GM11168 (cell line): ENCODE data around the gene SLC22A23.

Experiments
- in situ Hi-C: fragments of 300-500 bp; cut with MboI; formaldehyde crosslinking; loops from one replicate; pipeline ENCODE4 v1.12.0; 2022; ENCODE audit warnings: low sequenced_read_pairs; ENCODE audit not compliant: unreplicated experiment

SLC22A23 gene

DNA sequence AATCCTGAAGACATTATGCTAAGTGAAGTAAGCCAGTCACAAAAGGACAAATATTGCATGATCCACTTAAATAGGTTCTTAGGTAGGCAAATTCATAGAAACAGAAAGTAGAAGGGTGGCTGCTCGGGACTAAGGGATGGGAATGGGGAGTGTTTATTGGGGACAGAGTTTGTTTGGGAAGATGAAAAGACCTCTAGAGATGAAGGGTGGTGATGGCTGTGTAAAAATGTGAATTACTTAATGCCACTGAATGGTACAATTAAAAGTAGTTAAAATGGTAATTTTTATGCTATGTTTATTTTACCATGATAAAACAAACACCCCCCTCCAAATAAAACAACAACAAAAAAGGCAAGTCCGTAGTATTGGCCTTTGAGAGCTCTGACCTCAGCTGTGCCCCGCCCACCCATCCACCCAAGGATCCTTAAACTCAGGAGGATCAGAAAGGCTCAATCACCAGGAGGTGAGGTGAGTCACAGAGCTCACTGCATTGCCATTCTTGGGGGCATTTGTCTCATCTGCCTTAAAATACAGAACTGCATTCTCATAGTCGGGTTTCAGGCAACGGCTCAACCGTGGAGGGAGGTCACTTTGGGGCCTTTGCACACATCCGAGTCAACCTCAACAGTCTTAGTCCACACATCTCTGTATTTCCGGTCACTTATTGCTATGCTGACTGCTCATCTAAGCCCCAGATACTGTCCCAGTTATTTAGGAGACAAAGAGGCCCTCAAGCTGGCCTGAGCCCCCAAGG is 96.7 kb downstream of the SLC22A23 start:
- in situ Hi-C loops, result no loop called here

DNA sequence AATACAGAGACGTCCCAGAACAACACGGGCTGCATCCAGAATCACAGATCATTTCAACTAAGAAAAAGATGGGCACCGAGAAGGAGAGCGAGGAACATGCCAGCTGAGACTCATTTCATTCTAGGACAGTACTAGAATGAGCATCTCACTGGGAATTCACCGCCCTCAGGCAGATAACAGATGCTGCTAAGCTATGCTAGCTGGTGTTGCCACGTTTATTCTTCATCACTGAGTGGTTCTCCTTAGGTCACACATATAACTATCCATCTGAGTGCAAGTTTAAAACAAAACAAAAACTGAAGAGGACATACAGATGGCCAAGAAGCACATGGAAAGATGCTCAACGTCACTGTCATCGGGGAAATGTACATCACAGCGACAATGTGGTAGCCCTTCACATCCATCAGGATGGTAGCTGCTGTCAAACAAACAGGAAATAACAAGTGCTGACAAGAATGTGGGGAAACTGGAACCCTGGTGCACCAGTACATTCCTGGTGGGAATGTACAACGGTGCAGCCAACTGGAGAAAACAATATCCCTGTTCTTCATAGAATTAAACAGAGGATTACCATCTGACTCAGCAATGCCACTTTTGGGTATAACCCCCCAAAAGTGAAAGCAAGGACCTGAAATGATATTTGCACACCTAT is 97.6 kb downstream of the SLC22A23 start:
- in situ Hi-C loops, result no loop called here

DNA sequence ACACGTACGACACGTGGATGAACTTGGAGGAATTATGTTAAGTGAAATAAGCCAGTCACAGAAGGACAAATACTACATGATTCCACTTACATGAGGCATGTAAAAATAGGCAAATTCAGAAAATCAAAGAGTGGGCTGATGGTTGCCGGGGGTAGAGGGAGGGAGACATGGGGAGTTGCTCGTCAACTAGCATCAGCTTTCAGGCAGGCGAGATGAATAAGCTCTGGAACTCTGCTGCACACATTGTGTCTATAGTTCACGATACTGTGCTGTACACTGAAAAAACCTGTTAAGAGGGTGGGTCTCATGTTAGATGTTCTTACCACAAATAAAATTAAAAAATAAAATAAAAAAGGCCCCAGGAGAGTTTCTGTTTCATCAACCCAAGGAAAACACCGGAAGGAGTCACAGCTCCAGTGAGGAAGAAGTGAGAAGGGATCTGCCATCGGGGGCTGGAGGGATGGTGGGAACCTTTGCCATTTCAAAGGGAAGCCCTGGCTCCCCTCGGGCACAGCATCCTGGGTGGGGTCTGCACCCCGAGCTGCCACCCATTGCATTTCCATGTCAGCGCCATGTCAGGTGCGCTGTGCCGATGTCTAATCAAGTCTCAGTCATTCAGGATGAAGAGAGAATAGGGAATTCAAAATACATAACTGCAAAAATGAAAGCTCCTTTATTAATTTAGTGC is 98.3 kb downstream of the SLC22A23 start:
- in situ Hi-C loops, result no loop called here

DNA sequence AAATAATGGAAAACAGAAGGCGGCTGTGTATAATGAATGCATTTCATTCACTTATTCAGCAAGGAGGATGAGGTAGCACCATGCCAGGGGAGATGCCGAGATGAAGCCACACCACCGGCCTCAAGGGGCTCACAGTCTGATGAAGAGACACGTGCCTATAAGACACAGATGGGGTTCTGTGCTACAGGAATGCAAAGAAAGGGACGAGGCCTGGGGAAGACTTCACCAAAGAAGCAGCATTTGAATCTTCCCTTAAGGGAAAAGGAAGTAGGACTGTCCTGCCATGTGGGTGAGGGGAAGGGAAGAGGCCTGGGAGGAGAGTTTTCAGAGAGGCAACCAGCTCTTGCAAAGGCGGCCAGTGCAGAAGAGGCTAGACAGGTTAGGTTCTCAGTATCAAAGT is 99.2 kb downstream of the SLC22A23 start:
- in situ Hi-C loops, result no loop called here

DNA sequence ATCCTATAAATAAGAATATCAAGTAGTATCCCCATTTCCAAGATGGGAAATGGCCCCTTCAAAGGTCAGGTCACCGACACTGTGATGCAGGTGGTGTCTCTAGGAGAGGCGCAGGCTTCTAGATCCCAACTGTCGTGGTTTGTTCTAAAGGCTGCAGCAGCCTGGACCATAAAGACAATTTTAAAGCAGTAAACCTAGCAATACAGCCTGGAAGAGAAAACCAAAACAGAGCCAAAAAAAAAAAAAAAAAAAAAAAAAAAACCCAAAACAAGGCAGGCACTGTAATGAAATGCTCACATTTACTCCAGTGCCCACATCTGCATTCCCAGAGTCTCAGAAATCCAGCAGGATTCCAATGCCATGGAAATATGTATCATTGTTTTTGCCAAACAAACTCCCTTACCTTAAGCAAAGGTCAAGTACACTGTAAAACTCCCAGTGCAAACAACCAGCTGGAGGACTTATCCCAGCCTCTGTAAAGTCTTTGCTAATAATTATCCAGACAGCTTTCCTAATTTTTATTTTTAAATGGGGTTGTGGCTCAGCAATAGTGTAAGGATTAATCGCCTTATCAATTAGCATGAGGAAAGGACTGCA is 99.9 kb downstream of the SLC22A23 start:
- in situ Hi-C loops, result no loop called here

DNA sequence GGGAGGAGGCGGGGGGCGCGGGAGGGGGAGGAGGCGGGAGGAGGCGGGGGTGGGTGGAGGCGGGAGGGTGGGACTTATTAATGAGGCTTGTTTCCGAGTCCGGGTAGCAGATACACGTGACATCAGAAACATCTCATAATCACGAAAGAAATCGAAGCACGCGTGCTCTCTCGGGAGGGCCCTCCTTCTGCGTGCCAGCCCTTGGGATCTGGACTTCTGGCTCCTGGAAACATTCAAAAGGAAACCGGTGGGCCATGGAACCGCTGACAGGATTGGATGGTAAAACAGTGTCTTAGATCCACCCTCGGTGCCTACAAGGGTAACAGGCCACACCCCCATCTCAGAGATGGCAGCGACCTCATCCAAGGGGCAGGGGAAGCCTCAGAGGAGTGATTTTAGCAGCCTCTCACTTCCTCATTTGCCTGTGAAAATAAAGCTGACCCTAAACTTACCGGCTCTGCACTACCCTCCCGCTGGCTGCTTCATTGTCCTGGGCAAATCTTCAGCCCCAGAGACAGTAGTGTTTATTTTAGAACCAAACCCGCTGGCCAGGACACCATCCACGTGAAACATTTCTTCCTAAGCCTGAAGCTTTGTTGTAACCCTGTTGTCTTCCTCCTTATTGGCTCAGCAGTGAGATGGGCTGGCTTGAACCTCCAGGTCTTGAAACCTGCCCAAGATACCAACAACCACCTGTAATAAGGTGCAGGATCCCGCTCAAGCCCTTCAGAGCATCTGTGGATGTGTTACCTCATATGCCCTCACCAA is 100.6 kb downstream of the SLC22A23 start:
- in situ Hi-C loops, result no loop called here

DNA sequence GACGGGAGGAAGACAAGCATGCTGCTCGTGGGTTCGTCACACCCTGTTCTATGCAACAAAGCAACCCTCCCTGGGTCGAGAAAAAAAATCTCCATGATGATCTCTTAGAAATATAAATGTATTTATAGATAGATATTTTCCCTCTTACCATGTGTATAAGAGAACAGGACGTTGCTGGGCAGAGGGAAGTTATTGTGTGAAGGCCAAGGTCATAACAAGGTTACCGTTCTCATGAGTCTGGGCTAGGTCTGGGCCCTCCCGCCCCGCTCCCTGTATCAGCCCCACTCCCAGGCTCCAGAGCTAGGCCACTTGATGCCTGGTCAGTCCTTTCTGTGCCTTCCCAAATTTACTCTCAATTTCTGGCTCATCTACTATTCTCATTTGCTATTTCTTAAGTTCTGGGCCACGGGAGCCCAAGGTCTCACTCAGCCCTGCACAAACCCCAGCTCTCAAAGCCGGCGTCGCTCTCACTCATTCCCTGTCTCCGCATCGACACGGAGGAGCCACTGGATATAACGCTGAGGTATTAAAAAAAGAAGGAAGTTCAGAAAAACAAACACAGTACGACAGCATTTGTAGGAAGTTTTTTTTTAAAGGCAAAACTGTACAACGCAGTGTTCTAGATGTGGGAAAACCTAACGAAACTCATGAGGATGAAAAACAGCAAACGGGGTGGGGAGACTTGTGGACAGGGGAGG is 101.3 kb downstream of the SLC22A23 start:
- in situ Hi-C loops, result no loop called here

DNA sequence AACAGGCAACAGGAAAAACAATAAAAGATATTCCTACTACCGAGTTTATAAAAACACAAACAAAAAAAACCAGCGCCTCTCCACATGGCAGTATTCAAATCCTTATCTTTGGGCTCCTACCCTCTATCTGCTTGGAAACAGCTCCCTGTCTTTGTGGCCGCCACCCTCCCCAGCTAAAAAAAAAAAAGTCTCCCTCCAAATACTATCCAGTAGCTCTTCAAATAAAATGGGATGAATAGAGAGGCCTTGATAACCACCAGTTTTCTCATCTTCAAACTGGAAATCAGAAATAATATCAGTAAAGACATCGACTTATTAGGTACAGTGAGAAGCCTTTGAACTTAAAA is 101.9 kb downstream of the SLC22A23 start:
- in situ Hi-C loops, result no loop called here

DNA sequence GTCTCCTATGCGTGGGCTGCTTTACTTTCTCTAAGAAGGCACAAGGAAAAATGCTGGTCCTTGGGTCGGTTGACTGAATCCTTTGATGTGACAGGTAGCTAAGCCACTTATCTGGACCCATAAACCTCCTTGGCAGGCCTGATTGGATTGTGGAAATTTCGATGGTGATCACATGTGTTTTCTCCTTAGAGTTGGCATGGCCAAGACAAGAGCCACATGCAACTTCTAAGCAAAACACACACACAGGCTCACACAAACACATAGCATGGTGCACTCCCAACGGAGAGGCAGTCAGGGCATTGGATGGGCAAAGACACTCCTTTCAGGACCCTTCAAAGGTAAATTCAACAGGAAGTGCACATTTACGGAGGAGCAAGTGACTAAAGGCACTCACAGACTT is 102.9 kb downstream of the SLC22A23 start:
- in situ Hi-C loops, result no loop called here

DNA sequence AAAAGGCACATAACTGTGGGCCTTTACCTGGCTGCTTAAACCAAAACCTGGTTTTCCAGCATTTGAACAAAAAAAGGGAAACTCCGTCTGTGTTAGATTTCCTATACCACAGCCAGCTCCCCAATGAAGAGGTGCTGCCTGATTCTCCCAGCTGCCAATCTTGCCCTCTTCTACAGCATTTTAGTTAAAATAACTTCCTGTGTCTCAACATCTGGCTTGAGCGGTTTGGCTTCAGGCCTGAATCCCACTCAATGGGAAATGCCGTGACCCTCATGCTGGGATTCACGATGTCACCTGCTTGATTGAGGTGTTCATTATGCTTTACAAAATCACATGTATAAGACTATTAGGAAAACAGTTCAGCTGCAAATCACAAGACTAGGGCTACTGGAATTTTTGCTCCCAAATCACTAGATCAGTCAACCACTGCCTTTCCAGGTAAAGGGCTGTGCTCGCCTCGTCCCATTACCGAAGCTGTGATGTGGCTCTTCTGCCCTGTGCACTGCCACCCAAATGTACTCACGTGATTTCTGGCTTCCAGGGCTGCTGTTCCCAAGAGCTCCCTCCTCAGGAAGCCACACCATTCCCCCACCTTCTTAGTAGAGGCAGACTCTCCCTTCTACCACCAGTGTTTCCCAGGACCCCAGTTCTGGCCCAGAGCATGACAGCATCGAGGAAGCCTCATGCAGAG is 103.5 kb downstream of the SLC22A23 start:
- in situ Hi-C loops, result no loop called here

DNA sequence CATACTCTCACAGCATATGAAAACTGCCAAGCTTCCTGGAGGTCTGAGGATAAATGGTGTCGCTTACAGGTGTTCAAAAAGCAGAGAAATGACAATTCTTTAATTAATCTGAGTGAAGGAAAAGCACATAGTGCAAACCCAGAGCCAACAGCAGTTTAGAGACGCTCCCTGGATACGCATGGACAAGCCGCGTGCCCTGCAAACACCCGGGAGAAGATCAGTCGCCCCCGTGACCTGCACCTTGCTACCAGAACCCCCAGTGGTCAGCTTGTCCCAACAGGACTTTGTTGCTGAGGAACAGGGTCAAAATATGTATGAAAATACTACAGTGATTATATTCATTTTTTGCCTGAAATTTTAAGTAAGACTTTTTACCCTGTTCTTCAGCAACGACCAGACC is 104.2 kb downstream of the SLC22A23 start:
- in situ Hi-C loops, result no loop called here

DNA sequence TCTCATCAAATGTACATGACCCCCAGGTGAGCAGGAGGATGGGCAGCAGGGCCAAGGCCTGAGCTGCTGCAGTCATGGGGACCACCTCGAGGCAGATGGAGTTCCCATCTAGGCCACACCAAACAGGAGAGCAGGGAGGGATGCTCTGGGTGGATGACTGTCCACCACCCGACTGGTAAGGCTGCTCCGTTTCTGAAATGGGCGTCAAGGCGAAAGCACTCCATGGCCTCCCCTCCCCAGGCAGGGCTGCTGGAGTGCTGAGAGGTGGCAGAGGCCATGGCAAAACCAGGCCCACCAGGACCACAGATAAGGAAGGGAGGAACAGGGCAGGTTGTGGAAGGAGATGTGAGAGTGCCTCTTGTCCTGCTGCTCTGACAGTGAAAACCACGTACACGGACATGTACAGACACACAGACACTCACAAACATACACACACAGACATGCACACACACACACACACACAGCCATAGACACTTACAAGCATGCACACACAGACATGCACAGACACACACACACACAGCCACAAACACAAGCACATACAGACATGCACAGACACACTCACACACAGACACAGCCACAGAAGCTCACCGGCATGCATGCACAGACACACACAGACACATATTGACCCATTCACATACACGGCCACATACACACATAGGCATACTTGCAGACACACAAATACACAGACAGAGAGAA is 104.9 kb downstream of the SLC22A23 start:
- in situ Hi-C loops, result no loop called here

DNA sequence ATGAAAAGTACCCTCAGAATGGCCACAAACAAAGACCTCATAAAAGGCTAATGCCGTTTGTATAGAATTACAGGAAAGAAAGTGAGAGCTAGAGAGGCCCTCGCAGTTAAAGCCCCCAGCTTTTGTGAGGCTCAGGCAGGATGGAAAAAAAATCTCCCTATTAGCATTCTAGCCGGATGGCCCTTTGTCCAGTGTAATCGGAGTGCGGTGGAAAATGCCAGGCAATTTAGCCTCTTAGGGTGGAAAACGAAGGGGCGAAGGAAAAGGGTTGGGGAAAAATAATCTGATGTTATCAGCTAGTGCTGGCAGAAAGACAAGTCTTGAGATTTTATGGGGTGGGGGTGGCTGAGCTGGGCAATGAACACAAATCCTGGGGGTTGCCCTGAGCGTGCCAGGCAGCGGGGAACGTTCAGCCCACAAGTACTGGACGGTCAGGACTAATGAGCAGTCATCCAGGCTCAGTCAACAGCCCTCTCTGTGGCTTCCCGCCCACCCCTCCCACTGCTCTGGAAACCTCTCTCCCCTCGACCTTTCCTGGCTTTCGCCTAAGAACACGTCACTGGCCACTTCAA is 105.7 kb downstream of the SLC22A23 start:
- in situ Hi-C loops, result no loop called here

DNA sequence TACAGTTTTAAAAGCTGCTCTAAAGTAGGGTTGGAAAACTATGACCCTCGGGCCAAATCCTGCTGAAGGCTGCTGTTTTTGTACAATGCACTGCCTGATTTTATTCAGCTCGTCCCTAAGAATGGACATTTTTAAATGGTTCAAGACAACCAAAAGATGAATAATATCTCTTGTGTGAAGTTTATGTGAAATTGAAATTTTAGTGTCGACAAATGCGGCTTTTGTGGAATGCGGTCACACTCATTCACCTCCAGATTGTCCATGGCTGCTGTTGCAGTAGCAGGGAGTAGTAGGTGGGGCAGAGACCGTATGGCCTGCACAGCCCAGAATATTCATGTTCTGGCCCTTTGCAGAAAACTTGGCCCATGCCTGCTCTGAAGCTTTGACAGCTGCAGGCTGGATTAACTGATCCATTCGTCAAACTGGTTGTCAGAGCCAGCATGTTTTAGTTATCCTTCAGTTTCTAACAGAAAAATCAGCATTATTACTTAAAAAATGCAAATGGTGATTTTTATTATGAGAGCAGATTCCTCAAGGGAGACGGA is 106.5 kb downstream of the SLC22A23 start:
- in situ Hi-C loops, result no loop called here

DNA sequence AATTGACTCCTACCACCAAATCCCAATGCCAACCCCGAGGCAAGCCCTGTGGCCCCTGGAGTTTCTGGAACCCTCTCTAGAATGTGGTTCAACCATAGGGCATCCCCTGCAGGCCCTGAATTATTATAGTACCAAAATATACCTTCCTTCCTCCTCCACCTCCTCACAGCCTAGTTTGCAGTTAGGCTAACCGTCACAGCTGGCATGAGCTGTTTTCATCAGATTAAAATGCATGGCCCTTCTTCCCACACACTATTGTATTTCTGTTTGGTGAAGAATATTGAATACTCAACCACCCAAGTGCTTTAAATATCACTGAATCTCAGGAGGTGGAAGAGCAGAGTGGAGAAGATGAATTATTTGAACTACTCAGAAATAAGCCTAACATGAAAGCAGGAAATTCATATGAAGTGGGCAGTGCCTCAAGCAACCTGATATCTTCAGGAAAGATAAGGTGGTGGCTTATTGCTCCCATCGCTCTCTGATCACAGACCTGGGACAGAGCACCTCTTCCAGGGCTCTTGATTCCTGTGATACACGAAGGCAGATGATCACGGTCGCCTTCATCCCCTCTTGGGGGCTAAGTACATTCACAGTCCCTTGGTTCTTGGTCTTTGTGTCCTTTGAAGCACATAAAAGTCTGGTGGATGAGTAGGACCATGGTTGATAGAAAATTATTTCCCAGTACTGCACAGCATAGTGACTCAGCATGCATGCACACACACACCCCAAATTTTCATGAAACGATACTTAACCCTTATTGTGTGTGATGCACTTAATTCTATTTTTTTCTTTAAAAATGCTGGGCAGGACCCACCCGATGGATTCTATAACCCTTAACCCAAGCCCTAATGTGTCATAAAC is 107.2 kb downstream of the SLC22A23 start:
- in situ Hi-C loops, result no loop called here

DNA sequence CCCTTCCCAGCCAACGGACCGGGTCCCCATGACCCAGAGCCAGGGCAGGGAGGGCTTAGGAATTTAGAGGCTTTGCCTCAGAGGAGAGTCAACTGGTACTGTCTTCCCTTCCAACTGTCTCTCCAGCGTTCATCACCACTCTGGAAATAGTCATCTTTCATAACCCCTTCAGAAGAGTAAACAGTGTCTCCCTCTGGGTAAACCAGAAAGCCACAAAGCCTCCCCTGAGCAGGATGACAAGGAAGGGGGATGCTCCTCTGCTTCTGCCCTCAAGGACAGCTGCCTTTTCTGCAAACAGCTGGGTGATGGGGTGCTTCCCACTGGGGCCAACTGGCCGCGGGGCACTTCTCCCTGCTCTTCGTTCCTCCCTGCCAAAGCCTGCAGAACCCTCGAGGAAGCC is 108.0 kb downstream of the SLC22A23 start:
- in situ Hi-C loops, result no loop called here

DNA sequence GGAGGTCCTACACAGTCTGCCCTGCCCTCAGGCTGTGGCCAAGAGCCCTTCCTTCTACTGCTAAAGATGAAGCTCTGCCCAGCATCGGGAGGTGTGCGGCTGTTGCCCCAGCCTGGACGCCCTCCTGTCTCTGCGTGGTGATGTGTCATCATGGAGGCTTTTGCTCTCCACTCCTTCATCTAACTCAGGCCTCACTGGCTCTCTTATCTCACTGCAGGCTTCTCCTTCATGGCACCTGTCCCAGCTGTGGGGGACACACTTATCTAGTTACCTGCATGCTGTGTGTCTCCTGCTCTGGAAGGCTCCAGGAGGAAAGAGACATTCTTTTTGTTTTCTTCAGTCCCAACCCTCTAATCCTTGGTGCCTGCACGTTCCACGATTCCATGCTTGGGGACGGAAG is 109.0 kb downstream of the SLC22A23 start:
- in situ Hi-C loops, result no loop called here
